Measurements from ENCODE around the gene PNMA1.

PNMA1 gene, protein sequence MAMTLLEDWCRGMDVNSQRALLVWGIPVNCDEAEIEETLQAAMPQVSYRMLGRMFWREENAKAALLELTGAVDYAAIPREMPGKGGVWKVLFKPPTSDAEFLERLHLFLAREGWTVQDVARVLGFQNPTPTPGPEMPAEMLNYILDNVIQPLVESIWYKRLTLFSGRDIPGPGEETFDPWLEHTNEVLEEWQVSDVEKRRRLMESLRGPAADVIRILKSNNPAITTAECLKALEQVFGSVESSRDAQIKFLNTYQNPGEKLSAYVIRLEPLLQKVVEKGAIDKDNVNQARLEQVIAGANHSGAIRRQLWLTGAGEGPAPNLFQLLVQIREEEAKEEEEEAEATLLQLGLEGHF
- 16.1 to 45.0 (median 33.7) reads per million in 17 experiments for total RNA-seq

GRCh38 chr14:73713803-73714655 lies at the start of gene PNMA1:
Gene PNMA1 (minus strand): TSS chr14:73714384. CDS start chr14:73713639, 745 bp downstream.
- DNase-seq, result peak; percentile 86 to 97 (median 92)

- no peak for DNase-seq
Observed at GRCh38 chr14:73763396-73763795, 49.2 kb upstream of the PNMA1 start.

- DNase-seq, result peak in 3 of 4 experiments; percentile 37 to 53 (median 52)
Observed at GRCh38 chr14:73762375-73762822, 48.2 kb upstream of the PNMA1 start.

DNA sequence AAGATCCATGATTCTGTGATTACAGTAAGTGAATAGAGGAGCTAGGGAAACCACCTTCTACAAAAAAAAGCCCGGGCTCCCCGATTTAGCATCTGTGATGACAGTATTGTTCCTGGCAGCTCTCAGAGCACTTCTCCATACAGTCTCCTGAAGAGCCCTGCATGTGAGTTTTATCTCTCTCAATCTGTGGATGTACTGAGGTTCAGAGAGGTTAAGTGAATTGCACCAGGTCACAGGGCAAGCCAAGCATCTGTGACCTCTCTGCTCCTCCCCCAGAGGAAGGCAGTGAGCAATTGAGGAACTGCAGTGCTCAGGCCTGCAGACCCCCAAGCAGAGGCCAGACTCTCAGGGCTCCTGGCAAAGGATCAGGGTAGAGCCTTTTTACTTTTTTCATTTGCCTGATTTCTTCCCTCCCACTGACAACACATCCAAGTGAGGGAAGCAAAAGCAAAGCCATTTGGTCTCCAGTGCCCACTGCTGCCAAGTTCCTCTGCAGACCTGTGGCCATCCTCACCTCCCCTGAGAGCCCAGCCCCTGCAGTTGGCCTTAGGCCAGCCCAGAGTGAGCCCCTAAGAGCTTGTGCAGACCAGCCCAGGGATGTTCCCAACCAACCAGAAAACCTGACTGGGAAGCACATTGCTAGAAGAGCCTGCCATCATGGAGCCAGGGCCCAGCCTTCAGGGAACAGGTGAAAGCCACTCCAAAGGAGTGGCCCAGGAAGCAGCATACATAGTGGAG lies 47.6 kb upstream of the PNMA1 start:
- peak; percentile 66 to 84 (median 68) for DNase-seq

- no peak for DNase-seq
Observed at GRCh38 chr14:73760598-73761586, 46.7 kb upstream of the PNMA1 start.

GRCh38 chr14:73759714-73760597 lies 45.8 kb upstream of the PNMA1 start:
- peak; percentile 98 to 99 (median 99) for DNase-seq

GRCh38 chr14:73759183-73759713 lies 45.1 kb upstream of the PNMA1 start:
- DNase-seq, result peak; percentile 70 to 87 (median 78)

DNA sequence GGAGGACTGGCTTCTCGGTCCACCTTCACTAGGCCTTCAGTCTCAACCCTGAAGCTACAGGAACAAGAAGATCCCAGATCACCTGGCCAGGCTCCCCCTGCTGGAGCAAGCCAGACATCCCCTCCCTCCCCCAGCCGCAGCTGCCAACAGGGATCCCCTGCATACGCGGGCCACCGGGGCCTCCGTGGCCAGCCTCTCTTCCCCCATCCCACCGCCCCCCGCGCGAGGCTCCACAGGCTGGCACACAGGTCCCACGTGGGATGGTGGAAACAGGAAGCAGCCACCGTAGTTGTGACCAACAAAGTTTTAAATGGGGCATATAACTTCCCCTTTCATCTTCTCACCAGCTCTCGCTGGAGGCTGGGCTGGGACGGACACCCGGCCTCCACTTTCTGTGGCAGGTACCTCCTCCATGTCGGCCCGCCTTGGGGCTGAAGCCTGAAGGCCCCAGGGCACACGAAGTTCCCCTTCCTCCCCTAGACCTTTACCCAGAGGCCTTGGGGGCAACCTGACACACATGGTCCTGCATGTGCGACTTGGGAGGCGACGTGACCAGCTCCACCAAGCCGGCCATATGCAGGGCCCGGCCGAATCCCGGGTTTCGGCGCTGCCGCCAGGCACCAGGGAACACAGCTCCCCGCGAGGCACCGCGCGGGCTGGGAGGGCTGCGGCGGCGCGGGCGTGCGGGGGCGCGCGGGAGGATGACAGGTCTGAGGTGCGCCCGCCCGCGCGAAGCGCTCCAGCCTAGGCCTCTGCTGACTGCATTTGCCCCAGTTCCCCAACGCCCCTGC lies 44.4 kb upstream of the PNMA1 start:
- DNase-seq, result peak; percentile 90 to 95 (median 93)

DNA sequence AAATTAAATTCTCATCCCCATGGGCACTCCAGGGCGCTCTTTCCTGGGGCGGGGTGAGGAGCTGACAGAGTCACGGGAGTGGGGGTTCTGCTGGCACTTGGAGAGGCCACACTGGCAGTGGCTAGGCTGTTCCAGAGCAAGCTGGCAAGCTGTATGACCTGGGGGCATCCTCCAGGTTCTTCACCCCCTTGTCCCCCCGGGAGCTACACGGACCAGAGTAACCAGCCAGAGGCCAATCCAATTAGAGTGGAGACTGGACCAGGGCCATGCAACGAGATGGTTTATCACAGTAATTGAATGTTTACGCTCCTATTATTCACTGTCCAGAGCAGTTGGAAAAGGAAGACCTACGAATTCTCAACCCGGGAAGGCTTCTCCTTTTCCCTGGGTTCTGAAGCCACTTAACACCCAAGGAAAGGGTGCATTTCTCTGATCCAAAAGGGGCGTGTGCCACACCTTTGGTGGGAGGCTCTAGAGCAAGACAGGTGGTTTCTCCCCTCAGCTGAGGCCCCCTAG lies 43.8 kb upstream of the PNMA1 start:
- no peak for DNase-seq

DNA sequence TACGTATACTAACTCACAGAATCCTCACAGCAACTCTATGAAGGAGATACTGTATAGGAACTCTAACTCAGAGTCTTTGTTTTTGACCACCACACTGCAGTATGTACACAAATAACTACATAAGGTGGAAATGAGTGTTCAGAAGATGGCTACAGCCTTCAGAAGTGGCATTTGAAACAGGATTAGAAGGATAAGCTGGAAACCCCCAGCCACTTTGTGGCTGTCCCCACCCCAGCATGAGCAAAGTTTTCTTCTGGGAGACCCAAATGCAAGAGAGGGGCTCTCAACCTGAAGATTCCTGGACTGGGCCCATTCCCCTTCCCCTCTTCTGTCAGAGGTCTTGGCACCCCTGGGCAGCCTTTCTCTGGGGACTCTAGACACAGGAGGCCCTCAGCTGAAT lies 43.2 kb upstream of the PNMA1 start:
- DNase-seq, result no peak

- DNase-seq, result peak in 3 of 4 experiments; percentile 49 to 71 (median 58)
Observed at GRCh38 chr14:73755434-73756014, 41.3 kb upstream of the PNMA1 start.

- DNase-seq, result peak in 3 of 4 experiments; percentile 30 to 58 (median 48)
Observed at GRCh38 chr14:73754911-73755360, 40.8 kb upstream of the PNMA1 start.

- peak; percentile 83 to 88 (median 86) for DNase-seq
Observed at GRCh38 chr14:73753887-73754795, 40.0 kb upstream of the PNMA1 start.

DNA sequence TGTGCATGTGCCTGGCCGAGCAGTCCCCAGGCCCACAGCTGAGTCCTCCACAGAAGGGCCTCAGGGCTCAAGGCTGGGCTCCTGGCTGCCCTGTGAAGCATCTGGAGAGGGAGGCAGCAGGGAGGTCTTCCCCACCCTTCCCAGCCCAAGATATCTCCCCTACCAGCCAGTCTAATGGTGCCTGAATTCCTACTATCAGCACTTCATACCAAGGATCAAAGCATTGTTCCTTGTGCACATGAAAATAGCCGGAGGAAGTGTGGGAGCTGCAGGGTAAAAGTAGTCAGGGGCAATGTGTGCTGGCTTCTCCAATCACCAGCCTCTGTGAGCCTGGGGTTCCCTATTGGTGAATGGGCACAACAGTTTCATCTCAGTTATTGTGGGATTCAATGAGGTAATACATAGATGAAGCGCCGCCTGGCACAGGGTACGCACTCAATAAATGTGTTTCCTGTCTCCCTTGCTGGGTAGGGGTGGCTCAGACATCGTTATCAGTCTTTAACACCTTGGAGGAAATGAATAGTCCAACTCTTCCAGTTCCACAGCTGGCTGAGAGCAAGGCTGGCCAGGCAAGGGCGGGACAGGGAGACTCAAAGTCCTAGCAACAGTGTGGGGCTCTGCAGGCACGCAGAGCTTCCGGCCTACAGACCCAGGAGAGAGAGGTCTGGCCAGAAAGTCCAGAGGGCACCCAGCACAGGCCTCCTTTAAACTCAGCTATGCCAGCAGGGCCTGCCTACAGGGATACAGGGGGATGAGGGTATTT lies 39.1 kb upstream of the PNMA1 start:
- DNase-seq, result peak; percentile 66 to 73 (median 71)

DNA sequence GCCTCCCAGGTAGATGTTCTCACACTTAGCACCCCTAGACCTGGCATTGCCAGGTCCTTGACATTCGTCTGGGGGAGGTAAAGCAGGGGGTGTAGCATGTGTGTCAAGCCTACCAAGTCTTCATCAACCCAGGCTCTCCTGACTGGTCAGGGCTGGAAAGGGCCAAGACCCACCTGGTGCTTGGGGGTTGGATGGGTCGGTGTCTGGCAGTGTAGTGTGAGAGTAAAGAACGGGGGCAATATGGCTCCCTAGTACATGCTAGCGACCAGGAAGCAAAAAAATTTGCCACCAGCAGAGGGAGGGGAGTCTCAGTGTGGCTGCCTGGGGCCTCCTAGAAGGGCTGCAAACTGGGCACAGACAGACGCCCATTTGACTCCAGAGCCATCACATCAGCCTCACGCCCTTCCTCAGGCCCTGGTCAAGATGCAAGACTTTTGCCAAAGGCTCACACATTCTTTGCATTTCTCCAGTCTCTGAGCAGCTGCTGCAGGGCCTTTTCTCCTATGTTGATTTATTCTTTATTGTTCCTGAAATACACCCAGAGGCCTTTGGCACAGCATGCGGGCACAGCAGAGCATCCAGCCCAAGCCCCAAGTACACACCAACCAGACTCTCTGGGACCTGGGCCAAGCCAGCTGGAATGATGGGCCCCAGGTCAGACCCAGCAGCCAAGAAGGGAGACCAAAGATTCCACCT lies 38.3 kb upstream of the PNMA1 start:
- peak in 3 of 4 experiments; percentile 48 to 53 (median 50) for DNase-seq
